Stimulated activated CD8-positive, alpha-beta memory T cell treated with anti-CD3 and anti-CD28 coated beads, Interleukin-7, amount 100 ng/mL, for 48 hours (primary cell): ENCODE data around the gene TMEM135.

ENCODE experiments used
- DNase-seq, 2 donors: peaks; one replicate each; pipeline ENCODE4 v3.0.0-alpha.2; 2020; ENCODE audit warnings: low read depth in 1 of 2; ENCODE audit errors: extremely low read depth in 1 of 2

The TMEM135 gene

DNA sequence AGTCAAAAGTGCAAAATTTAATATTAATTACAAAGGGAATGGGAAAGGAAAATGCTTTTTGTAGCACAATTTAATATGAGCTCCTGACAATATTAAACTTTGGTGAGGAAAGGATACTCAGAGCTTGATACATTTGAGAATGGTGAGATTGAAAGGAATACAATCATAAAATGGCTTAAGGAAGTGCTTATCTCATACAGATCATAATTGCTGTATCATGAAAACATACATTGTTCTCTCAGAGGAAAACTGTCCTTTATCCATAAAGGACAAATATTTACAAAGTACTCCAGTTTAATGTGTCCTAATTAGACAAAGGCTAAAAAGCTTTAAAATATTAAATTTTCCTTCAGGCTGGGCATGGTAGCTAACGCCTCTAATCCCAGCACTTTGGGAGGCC, 260.4 kb downstream of the TMEM135 start:
- no peak for DNase-seq

DNA sequence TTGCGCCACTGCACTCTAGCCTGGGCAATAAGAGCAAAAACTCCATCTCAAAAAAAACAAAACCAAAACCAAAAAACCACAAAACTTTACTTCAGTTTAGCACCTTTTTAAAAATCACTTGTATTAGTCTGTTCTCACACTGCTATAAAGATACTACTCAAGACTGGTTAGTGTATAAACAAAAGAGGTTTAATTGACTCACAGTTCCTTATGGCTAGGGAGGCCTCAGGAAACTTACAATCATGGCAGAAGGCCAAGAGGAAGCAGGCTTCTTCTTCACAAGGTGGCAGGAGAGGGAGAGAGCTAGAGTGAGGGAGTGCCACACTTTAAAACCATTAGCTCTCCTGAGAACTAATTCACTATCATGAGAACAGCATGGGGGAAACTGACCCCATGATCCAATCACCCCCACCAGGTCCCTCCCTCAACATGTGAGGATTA, 261.3 kb downstream of the TMEM135 start:
- no peak for DNase-seq

DNA sequence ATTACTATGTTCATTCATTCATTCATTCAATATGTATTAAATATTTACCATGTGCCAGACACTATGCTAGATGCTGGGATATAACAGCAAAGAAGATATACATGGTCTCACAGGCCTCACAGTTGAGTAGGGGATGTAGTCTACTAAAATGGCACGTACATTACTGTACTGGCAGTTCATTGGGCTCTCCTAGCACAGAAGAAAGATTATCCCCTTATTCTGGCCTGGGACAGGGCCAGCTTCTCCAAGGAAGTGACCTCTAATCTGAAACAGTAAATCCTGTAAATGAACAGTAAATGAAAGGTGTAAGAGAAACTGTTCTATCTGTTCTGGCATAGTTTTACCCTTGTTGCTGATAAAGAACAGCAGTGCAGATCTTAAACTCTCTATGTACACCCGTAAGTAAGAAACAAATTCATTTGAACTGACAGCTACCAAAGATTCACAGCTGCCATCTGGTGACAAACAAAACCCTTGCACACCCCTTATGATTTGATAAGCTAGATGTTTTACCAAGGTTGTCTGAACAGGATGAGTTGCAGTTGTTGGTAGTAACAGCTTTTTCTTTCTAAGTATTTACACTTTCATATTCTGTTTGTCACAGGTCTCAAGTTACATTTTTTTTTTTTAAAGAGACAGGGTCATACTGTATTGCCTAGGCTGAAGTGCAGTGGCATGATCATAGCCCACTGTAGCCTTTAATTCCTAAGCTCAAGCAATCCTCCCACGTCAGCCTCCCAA, 263.1 kb downstream of the TMEM135 start:
- DNase-seq = no peak

DNA sequence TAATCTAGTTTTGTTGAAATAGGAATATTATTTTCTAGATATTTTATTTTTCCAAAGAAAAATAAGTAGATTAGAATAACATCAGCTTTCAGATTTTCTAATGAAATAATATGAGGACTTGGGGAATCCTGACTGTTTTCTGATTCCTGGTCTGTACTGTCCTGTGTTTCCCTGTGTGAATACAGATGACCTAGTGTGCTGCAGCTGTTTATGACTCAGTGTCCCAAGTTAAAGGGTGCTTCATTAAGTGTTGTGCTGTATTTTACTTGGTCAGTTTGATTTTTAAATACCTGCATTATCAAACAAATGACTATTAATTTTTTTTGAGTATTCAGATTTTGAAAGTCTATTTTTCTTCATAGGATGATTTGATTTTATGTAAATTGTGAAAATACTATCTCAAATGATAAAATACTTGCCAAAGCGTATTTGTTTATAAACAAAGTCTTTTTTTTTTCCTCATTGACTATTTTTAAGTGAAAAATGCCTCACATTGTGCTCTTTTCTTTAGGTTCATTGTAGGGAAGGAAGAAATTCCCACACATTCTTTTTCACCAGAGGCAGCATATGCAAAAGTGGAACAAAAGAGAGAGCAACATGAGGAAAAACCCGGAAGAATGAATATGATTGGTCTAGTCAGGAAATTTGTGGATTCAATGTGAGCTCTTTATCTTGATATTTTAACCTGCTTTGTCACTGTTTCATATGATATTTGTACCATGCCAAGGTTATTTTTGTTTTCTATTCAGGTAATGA, 264.2 kb downstream of the TMEM135 start:
- no peak for DNase-seq

DNA sequence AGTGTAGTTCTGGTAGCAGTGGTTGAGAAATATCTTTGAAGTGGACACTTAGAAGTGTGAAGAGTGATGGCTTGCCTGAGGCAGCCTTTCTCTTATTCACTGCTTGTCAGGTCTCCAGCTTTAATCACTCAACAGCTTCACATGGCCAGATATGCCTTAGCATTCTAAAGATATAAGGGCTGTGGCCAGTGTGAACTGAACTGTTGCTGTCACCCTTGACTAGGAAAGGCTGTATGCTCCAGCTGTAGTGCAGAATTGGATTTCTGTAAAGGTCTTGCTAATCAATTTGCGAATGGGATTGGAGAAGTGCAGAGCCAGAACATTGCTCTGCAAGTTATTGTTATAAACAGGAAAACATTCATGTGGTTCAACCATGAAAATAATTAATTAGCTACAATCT, 266.7 kb downstream of the TMEM135 start:
- no peak for DNase-seq

DNA sequence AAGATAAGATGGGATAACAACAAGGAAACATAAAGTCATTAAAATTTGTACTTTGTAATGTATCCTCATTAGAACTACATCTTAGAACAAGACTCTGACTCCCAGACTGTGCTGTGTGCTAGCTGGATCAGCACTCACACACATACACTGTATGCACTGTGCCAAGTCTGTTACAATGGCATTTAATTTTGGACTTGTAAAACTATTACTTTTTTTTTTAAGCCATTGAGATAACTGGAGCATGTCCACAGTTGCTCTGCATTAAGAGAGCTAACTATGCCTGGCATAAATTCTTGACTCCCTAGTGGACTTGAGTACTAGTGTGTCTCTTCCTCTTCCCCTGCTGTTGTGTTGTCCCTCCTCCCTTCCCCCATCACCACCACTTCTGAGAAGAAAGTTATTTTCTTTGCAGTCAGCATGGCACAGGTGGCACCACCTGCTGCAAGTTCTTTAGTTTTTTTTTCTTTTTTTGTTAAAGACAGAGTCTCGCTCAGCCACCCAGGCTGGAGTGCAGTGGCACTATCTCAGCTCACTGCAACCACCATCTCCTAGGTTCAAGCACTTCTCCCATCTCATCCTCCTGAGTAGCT, 268.6 kb downstream of the TMEM135 start:
- DNase-seq = no peak

DNA sequence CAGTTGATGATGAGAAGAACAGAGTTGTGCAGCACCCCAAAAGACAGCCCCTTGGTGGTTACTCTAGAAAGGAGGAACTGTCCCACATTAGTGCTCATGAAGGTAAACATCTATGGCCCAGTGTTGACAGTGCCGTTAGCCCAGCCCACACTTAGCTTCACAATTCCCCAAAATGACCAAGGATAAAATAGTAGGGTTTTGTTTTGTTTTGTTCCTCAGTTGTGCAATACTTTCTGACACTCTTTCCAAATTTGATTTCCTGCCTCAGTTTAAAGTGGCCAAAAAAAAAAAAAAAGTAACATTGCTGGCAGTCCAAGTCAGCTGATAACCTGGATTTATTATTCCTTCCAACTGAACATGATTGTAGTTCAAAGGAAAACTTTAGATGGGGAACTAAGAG, 269.4 kb downstream of the TMEM135 start:
- DNase-seq = no peak

DNA sequence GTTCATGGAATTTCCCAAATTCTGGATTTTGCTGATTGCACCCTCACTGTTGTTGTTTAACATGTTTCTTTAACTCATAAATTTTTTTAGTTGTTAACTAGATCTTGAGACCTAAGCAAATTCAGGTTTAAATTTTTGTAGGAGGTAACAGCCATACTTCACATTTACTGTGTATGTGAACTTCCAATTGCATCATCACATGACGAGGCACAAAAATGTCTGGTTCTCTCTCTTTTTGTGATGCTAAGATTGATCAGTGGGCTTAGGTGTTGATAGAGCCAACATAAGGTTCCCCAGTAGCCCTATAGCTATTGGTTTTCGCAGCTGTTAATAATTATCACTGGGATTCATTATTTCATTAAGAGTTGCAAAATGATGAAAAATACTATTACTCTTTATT, 277.5 kb downstream of the TMEM135 start:
- DNase-seq = no peak

DNA sequence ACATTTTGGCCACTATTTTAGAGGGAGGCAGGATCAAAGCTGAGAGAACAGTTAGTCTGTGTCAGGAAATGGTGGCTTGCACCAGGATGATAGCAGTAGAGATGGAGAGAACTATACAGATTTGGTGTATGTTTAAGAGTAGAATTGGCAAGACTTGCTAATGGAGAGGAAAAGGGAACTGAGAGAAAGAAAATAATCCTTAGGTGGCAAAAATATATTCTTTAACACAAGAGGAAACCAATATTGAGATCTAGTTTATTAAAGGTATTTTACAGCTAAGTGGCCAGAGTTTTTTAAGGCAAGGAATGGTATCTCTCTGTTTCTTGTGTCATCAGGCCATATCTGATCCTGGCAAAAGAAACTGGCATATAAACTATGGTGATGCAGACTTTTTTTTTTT, 278.8 kb downstream of the TMEM135 start:
- no peak for DNase-seq

DNA sequence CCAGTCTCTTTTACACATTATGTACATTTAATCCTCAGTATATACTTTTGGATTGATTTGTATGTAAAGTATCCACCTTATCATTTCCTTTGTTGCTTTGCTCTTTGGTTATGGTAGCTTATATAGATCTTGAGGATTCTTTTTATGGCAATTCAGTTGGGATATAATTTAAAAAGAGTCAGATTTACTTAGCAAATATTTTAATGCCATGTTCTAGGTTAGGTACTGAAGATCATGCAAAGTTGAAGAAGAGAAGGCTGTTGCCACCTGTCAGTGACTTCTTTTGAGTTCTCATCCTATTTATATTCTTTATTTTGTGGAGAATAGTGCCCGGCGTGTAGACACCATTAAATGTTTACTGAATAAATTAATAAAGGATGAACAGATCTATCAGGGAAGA, 279.7 kb downstream of the TMEM135 start:
- no peak for DNase-seq

DNA sequence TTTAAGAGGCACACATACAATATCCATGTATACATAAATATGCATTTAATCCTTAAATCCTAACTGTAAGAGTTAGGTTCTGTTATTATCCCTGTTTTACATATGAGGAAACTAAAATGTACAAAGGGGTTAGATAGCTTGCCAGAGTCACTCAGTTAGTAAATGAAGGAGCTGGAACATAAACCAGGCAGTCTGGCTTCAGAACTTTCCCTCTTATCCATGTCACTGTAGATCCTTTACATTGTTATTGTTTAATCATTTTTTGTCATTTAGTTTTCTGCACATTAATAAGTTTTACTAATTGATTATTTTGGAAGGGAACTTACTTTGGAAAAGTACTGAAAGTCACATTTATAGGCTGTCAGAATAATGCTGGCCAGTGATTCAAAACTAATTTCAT, 282.4 kb downstream of the TMEM135 start:
- no peak for DNase-seq

DNA sequence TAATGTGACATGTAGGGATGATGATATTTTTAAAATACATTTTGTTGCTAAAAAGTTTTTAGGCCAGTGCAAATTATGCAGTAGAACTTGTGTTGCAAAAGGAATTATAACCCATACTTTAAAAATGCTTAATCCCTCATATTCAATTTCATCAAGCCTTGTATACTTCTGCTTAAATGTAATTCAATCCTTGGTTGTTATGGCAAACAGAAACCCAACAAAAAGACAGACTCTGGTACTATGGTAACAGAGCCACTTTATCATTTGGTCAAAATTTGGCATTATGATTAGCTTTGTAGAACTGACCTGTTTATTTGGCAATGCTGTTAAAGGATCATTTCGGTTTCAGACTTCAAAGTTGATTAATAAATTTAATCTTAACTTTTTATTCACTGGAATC, 284.8 kb downstream of the TMEM135 start:
- no peak for DNase-seq

DNA sequence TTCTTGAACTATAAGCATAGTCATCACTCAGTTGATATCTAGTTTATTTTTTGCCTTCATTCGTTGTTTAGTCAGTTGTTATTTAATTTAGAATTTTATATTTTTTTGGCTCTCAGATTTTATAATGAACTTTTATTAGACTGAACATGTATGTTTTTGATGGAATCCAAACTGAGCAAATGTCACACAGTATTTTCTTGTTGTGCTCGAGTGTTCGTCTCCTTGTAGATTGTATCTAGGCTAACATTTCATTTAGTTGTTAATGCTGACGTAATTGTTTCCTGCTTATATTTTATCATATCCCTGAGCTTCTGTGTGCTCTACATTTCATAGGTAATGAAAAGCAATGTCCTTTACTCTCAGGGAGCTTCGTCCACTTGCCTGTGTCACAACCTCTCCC, 286.2 kb downstream of the TMEM135 start:
- no peak for DNase-seq

DNA sequence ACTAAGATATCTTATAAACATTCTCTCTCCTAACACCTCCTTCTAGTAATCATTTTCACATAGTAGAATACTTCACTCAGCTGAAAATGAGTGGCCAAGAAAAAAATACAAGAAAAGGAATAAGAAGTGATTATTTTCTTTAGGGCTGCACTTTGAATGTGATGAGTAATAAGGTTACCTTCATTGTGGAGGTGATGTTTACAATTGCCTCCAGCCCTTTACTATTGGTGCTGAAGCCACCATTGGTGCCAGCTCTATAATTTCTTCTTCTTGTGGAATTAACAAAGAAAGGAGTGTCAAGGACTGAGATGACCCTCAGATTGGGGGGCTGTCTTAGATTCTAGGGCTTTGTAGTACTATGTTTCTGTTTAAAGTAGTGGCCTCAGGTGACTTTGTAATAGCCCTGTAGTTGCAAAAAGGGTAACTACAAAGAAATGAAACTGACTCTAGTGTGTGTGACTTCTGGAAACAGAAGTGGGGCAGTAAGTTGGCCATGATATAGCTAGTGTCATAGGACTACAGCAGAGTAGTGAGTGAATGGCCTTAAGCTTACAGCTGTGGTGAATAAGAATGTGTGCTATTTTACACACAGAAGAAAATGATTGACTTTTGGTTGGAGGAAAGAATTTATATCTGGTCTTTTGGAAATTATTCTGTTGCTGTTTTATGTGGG, 287.2 kb downstream of the TMEM135 start:
- no peak for DNase-seq

DNA sequence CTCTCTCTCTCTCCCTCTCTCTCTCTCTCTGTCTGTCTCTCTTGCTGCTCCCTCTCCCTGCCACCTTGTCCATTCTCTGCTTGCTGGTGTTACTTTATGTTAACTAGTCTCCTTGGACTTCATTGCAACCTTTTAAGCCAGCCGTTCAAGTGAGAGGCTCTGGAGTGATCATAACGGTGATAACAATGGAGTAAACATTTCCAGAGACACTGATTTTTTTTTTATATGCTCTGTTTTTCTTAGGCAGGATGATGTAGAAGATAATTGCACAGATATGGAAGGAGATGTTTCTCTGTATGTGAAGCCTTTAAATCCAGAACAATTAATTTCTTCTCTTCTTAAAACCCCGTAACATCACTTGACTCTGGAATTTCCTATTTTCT, 287.7 kb downstream of the TMEM135 start:
- no peak for DNase-seq

DNA sequence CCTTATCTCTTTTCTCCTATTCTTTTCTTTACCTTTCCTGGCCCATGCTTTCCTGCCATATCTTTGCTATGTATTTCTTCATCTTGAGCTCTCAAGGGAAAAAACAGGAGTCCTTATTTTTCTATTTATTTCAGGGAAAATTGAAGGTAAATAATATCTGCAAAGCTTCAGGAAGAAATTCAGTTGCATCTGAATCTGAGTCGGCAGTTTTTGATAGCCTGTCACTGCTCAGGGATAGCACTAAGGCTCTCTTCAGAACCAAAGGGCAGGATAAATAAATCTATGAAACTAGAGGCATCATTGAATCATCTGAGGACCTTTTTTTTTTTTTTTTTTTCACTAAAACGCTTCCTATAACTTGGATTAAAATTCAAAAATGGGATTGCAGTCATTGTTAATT, 288.9 kb downstream of the TMEM135 start:
- no peak for DNase-seq

DNA sequence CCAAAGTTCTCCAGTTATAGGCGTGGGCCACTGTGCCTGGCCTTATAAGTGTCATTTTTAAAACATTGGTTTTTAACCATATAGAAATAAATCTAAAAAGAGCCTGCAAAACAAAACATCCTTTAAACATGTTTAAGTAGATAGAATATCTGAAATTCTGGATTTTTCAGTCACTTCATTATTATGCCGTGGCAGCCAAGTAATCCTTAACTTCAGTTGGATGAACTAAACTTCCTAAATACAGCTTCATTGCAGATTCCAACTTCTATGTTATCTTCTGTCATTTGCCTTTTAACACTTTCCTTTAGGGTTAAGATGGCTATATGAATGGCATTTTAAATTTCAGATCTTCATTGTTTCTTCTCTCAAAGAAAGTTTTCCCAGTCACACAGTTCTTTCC, 291.4 kb downstream of the TMEM135 start:
- DNase-seq = no peak

DNA sequence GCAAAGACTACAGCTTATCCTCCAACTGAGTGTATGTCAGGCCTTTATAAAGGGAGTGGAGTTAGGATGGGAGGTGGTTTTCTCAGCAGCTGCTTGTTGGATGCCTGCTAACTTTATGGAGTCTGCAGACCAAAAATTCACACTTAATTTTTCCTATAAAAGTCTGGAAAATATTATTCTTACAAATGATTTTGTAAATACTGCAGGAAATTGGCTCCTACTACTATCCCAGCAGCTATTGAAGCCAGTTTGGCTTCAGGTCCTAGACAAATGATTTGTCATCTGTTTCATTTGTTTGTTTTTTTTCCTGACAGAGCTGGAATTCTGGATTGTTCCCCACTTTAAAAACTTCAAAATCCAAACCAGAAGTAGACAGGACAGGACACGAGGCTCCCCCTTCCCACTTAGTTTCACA, 292.5 kb downstream of the TMEM135 start:
- no peak for DNase-seq

DNA sequence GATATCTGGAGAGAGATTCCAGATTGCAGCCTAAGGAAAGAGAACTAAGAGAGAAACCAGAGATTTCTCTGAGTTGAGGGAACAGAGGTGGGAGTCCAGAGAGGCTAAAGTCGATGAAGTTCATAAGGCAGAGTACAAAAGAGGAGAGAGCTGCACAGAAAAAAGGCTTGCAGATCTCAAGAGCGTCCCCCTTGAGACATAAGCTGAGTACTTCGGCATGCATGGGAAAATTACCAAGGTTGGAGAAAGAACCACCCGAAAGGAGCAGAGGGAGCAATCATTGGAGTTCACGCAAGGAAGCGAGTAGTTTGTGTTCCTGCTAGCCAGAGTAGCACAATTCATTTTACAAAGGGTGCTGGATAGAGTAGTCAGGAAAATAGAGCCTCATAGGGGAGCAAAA, 293.5 kb downstream of the TMEM135 start:
- DNase-seq = no peak

DNA sequence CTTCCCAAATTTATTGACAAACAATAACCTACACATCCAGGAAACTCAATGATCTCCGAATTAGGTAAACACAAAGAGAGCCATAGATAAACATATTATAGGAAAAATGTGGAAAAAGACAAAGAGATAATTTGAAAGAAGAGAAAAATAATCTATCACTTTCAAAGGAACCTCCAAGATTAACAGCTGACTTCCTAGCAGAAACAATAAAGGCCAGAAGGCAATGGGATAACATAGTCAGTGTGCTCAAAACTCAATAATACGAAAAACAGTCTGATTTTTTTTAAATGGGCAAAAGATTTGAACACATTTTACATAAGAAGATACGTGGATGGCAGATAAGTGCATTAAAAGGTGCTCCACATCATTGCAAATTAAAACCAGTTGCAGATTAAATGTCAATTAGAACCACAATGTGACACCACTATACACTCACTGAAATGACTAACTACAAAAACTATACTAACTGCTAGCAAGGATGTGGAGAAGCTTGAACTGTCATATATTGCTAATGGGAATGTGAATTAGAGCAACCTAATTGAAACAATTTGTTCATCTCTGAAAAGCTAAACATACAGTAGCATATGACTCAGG, 300.4 kb downstream of the TMEM135 start:
- DNase-seq = no peak

DNA sequence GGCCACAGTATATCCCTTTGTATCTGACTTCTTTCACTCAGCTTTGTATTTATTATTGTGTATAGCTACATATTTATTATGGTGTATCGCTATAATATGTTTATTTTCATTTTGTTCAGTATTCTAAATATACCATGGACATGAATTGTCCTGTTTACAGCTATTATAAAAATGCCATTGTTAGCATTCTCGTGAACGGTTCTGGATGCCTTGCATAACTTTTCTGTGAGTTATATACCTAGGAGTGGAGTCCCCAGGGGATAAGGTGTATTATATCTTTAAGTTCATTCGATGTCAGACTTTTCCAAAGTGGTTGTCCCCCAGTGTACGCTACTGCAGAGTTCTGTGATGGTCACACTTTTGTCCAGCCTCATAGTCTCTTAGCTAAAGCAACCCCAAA, 301.7 kb downstream of the TMEM135 start:
- no peak for DNase-seq
